GM12878 (cell line): ENCODE results near the gene OR51B6.

Experiments used
- CEBPB ChIP-seq, 2 experiments: fragments of 150-350 bp in 1 of 2; IDR thresholded peaks; 2 replicates each; pipeline ENCODE4 v1.6.1; 2012 to 2014; ENCODE audit warnings: low read depth in 2 of 2, low read length in 2 of 2, borderline replicate concordance in 1 of 2, inconsistent platforms in 1 of 2
- CTCF ChIP-seq, 3 experiments: IDR thresholded peaks in 2 of 3; conservative IDR thresholded peaks in 1 of 3; 2 replicates each; pipeline ENCODE4 v1.5.1; 2011; ENCODE audit warnings: low read depth in 3 of 3, low read length in 3 of 3, mild to moderate bottlenecking in 3 of 3, control low read depth in 2 of 3, moderate library complexity in 2 of 3, inconsistent platforms in 1 of 3, mixed read lengths in 1 of 3; ENCODE audit not compliant: control insufficient read depth in 2 of 3, insufficient read depth in 1 of 3; ENCODE audit errors: extremely low read depth in 1 of 3
- ETV6 ChIP-seq, 2 experiments: fragments of 450-650 bp in 1 of 2; IDR thresholded peaks in 1 of 2; conservative IDR thresholded peaks in 1 of 2; 2 replicates each; pipeline ENCODE4 v1.6.1; 2014; ENCODE audit warnings: antibody characterized with exemption in 1 of 2, borderline replicate concordance in 1 of 2, low read depth in 1 of 2, mild to moderate bottlenecking in 1 of 2, moderate library complexity in 1 of 2

- TF ChIP-seq ETV6 (conservative IDR thresholded peaks at IDR 0.05 in 1 of 2, IDR thresholded peaks at IDR 0.05 in 1 of 2; ENCODE audit: borderline replicate concordance in 1 of 2, low read depth in 1 of 2) (no peak), CEBPB (IDR thresholded peaks at IDR 0.05; ENCODE audit: borderline replicate concordance in 1 of 2, low read depth in 2 of 2, low read length in 2 of 2) (no peak), CTCF (IDR thresholded peaks at IDR 0.05 in 2 of 3, conservative IDR thresholded peaks at IDR 0.05 in 1 of 3; ENCODE audit: control insufficient read depth in 2 of 3, extremely low read depth in 1 of 3, insufficient read depth in 1 of 3, low read depth in 3 of 3, low read length in 3 of 3) (no peak)
These were observed 42.8 kb downstream of the OR51B6 start for GRCh38 chr11:5394091-5394490.
